ENCODE results near the gene UNC13D.

UNC13D gene

GRCh38 chr17:75832652-75833400 lies 11.4 kb downstream of the UNC13D start:
- no peak for DNase-seq

GRCh38 chr17:75832164-75832651 lies 12.0 kb downstream of the UNC13D start:
- DNase-seq = peak; percentile 59

- DNase-seq = no peak
Observed at GRCh38 chr17:75831032-75831571, 13.1 kb downstream of the UNC13D start.

- no peak for DNase-seq
Observed at GRCh38 chr17:75830164-75831031, 13.8 kb downstream of the UNC13D start.

- no peak for DNase-seq
Observed at GRCh38 chr17:75829747-75830146, 14.5 kb downstream of the UNC13D start.

GRCh38 chr17:75828741-75829140 lies 15.5 kb downstream of the UNC13D start:
- DNase-seq = no peak

GRCh38 chr17:75828076-75828400 lies 16.2 kb downstream of the UNC13D start:
- no peak for DNase-seq

GRCh38 chr17:75827308-75828075 lies 16.7 kb downstream of the UNC13D start:
- DNase-seq = peak; percentile 63

- DNase-seq = no peak
Observed at GRCh38 chr17:75826561-75827307, 17.5 kb downstream of the UNC13D start.

GRCh38 chr17:75825748-75826370 lies 18.3 kb downstream of the UNC13D start:
- DNase-seq = no peak

GRCh38 chr17:75825149-75825552 lies 19.1 kb downstream of the UNC13D start:
- DNase-seq = no peak

GRCh38 chr17:75824666-75825065 lies 19.5 kb downstream of the UNC13D start:
- DNase-seq = no peak

- DNase-seq = no peak
Observed at GRCh38 chr17:75824050-75824552, 20.1 kb downstream of the UNC13D start.

GRCh38 chr17:75823257-75824041 lies 20.8 kb downstream of the UNC13D start:
- no peak for DNase-seq

GRCh38 chr17:75822800-75823166 lies 21.4 kb downstream of the UNC13D start:
- no peak for DNase-seq

- DNase-seq = no peak
Observed at GRCh38 chr17:75822119-75822799, 21.9 kb downstream of the UNC13D start.

GRCh38 chr17:75821552-75821951 lies 22.7 kb downstream of the UNC13D start:
- no peak for DNase-seq

GRCh38 chr17:75820094-75821080 lies 23.8 kb downstream of the UNC13D start:
- DNase-seq = no peak

- DNase-seq = no peak
Observed at GRCh38 chr17:75819678-75820077, 24.5 kb downstream of the UNC13D start.

All from fibroblast of skin of right quadriceps (primary cell).